Osteoblast (primary cell): Measurements from ENCODE around the gene CRYBB1. TPM values are rescaled to one million over a fixed set of nuclear protein-coding genes. Genes with fewer than 3 reads are reported as not detected.

ENCODE experiments used
- DNase-seq: peaks from one replicate; pipeline ENCODE4 v3.0.0; 2011; ENCODE audit warnings: low spot score, mixed read lengths; ENCODE audit not compliant: insufficient read length; ENCODE audit errors: missing footprints
- H2AFZ ChIP-seq: 2 replicates; pipeline ENCODE4 v1.6.0; 2011; ENCODE audit warnings: mild to moderate bottlenecking, low read length
- H3K27ac ChIP-seq: 2 replicates; pipeline ENCODE4 v1.5.1; 2011; ENCODE audit warnings: mild to moderate bottlenecking, low read depth, low read length, moderate library complexity
- H3K27me3 ChIP-seq: 2 replicates; pipeline ENCODE4 v1.6.0; 2012; ENCODE audit warnings: mild to moderate bottlenecking, control low read depth, inconsistent platforms, low read length, moderate library complexity; ENCODE audit not compliant: insufficient read depth
- H3K36me3 ChIP-seq: 2 replicates; pipeline ENCODE4 v1.5.1; 2011; ENCODE audit warnings: mild to moderate bottlenecking, low read length, control low read depth, moderate library complexity; ENCODE audit not compliant: insufficient read depth
- H3K4me1 ChIP-seq: 2 replicates; pipeline ENCODE4 v1.5.1; 2011; ENCODE audit warnings: mild to moderate bottlenecking, low read length, control low read depth, moderate library complexity; ENCODE audit not compliant: insufficient read depth
- H3K4me2 ChIP-seq: 2 replicates; pipeline ENCODE4 v1.6.0; 2011; ENCODE audit warnings: mild to moderate bottlenecking, low read length; ENCODE audit not compliant: insufficient read depth
- H3K4me3 ChIP-seq: fragments of 200-600 bp; sonication (generic); 3 replicates; pipeline ENCODE4 v1.5.1; 2012; ENCODE audit warnings: mild to moderate bottlenecking, low read length, inconsistent platforms; ENCODE audit not compliant: insufficient read depth
- H3K79me2 ChIP-seq: 2 replicates; pipeline ENCODE4 v1.6.0; 2012; ENCODE audit warnings: mild to moderate bottlenecking, low read length, control low read depth, inconsistent platforms; ENCODE audit not compliant: insufficient read depth
- H3K9me3 ChIP-seq: 2 replicates; pipeline ENCODE4 v1.5.1; 2011; ENCODE audit warnings: low read depth, low read length, control low read depth
- H4K20me1 ChIP-seq: 2 replicates; pipeline ENCODE4 v1.6.0; 2012; ENCODE audit warnings: mild to moderate bottlenecking, low read length, control low read depth; ENCODE audit not compliant: insufficient read depth
- CTCF ChIP-seq: IDR thresholded peaks from 2 replicates; pipeline ENCODE4 v1.5.1; 2011; ENCODE audit warnings: mild to moderate bottlenecking, low read depth, low read length, moderate library complexity; ENCODE audit errors: extremely low read depth
- total RNA-seq: library from RNA; depleted of rRNA; stranded (reverse); fragments of >200 nt; gene quantifications from 2 replicates; pipeline ENCODE4 v1.2.3, GENCODE V29; 2012

Gene CRYBB1
- not detected in 2 replicates for total RNA-seq

DNA sequence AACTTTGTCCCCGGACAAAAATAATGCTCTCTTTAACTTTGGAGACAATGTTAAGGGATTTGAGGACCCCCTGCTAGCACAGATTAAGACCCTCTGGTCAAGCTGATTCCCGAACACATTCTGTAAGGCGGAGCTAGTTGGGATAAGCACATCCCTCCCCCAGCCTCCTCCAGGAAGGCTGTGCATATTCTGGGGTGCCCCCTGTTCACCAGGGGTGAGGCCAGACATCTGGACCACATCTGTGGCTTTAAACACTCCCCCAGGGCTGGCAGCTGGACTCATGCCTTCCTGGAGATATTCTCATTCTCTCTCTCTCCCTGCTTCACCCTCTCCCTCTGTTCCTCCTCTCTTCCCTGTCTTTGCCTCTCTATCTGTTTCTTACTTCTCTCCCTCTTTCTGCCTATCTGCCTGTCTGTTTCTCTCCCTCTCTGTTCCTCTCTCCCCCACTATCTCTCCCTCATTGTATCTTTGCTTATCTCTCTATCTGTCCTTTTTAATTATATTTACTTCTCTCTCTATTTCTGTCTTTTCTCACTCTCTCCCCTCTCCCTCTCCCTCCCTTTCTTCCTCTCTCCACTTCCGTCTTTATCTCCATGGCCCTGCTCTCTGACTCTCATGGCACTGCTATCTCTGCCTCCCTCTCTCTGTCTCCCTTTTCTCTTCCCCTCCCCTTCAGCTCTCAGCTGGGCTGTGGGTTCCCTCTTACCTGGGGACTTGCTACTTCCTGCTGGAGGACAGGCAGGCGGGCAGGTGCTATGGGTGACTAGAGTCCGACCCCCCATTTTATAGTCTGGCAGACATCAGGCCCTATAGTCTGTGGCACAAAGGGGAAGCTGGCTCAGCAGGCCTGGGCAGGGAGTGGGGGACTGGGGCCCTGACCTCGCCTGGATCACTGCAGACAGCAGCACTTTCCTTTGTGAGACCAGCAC lies at the start of gene CRYBB1:
TSS of gene CRYBB1 (minus strand) at position 757 of the 929 bp plus-strand sequence. CDS start 1,708 bp downstream, outside the sequence.
- Histone ChIP-seq H4K20me1 (no peaks in the 10 kb centered on the region), H3K4me1 (no peaks in the 10 kb centered on the region), H3K27ac (no peak within 1 kb of the TSS), H3K79me2 (no peaks in the 10 kb centered on the region), H2AFZ (peak within 1 kb of the TSS; percentile 20), H3K27me3 (peaks cover 9% of the 10 kb centered on the region), H3K36me3 (no peaks in the 10 kb centered on the region), H3K9me3 (no peaks in the 10 kb centered on the region), H3K4me2 (no peak within 1 kb of the TSS), H3K4me3 (no peak within 1 kb of the TSS)
- peak; percentile 68 for DNase-seq
- no peak for TF ChIP-seq CTCF

DNA sequence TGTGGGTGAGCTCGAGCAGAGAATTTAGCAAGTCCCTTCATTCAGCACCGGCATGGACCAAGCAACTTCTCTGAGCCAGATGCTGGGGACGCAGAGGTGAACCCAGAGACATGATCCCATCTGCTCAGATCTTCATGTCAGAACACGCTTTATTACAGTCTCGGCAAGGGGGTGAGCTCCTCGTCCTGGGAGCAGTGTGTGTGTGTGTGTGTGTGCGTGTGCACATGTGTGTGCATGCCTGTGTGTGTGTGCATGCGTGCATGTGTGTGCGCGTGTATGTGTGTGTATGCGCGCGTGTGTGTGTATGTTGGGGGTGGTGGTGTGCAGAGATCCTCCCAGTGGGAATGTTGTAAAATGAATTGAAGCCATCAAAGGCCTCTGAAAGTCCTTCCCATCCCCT lies 49.3 kb upstream of the CRYBB1 start:
- Histone ChIP-seq H3K36me3 (no peaks in the 10 kb centered on the region), H4K20me1 (no peaks in the 10 kb centered on the region), H2AFZ (no peak overlapping the region), H3K79me2 (no peaks in the 10 kb centered on the region), H3K9me3 (no peaks in the 10 kb centered on the region), H3K4me3 (no peak overlapping the region), H3K27ac (no peak overlapping the region), H3K27me3 (peaks cover 12% of the 10 kb centered on the region), H3K4me1 (peaks cover 16% of the 10 kb centered on the region), H3K4me2 (no peak overlapping the region)
- TF ChIP-seq CTCF = no peak
- DNase-seq = no peak

GRCh38 chr22:26665813-26666231 lies 48.0 kb upstream of the CRYBB1 start:
- peak overlapping the region; percentile 19 for H3K4me3 ChIP-seq
- H3K4me2 ChIP-seq = peak overlapping the region; percentile 43
- H3K79me2 ChIP-seq = no peaks in the 10 kb centered on the region
- H3K27ac ChIP-seq = peak overlapping the region; percentile 13
- H3K36me3 ChIP-seq = no peaks in the 10 kb centered on the region
- H3K27me3 ChIP-seq = peaks cover 16% of the 10 kb centered on the region
- H3K4me1 ChIP-seq = peaks cover 15% of the 10 kb centered on the region
- TF ChIP-seq CTCF = no peak
- DNase-seq = peak; percentile 74
- H3K9me3 ChIP-seq = no peaks in the 10 kb centered on the region
- no peaks in the 10 kb centered on the region for H4K20me1 ChIP-seq
- peak overlapping the region; percentile 28 for H2AFZ ChIP-seq

DNA sequence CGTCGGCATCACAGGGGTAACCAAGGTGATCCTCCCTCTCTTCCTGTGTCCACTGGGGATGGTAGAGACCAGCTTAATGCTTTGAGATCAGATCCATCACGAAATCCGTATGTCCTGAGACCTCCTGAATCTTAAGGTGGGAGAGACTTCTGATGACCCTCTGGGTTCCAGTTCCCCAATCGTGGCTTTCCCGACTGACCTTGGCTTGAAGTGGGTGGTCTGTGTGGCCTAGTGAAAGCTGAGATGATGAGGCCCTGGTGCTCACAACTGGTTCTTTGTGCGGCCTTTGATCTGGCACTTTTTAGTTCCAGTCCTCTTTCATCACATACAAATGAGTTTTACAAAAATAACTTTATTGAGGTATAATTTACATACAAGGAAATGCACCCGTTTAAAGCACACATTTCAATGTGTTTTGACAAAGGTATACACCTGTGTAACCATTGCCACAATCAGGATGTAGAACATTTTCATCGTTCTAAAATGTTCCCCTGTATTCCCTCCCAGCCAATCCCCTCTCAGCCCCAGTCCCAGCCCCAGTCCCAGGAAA lies 45.6 kb upstream of the CRYBB1 start:
- DNase-seq = no peak
- H4K20me1 ChIP-seq = no peaks in the 10 kb centered on the region
- no peak overlapping the region for H3K4me3 ChIP-seq
- H3K27me3 ChIP-seq = peaks cover 22% of the 10 kb centered on the region
- no peaks in the 10 kb centered on the region for H3K79me2 ChIP-seq
- H3K4me1 ChIP-seq = peaks cover 23% of the 10 kb centered on the region
- no peaks in the 10 kb centered on the region for H3K36me3 ChIP-seq
- no peak for TF ChIP-seq CTCF
- no peak overlapping the region for H3K4me2 ChIP-seq
- no peak overlapping the region for H2AFZ ChIP-seq
- H3K9me3 ChIP-seq = no peaks in the 10 kb centered on the region
- no peak overlapping the region for H3K27ac ChIP-seq
